HepG2 (cell line): Measurements from ENCODE around the gene ZXDC.

Experiments used
- MZF1 ChIP-seq: sonication (generic); formaldehyde crosslinking; IDR thresholded peaks from 2 replicates; pipeline ENCODE4 v1.8.1; 2023; ENCODE audit warnings: mild to moderate bottlenecking, missing genetic modification reagents, borderline replicate concordance
- TF ChIP-seq, protein P1 (sequence below): sonication (generic); formaldehyde crosslinking; IDR thresholded peaks from 2 replicates; pipeline ENCODE4 v1.5.0; 2020; ENCODE audit warnings: mild to moderate bottlenecking, missing genetic modification reagents, moderate library complexity
- TF ChIP-seq, protein P2 (sequence below): sonication (generic); formaldehyde crosslinking; IDR thresholded peaks from 2 replicates; pipeline ENCODE4 v1.4.0; 2020; ENCODE audit warnings: missing genetic modification reagents
- TF ChIP-seq, protein P3 (sequence below): sonication (generic); formaldehyde crosslinking; IDR thresholded peaks from 2 replicates; pipeline ENCODE4 v1.4.0; 2020; ENCODE audit warnings: missing genetic modification reagents, borderline replicate concordance

DNA sequence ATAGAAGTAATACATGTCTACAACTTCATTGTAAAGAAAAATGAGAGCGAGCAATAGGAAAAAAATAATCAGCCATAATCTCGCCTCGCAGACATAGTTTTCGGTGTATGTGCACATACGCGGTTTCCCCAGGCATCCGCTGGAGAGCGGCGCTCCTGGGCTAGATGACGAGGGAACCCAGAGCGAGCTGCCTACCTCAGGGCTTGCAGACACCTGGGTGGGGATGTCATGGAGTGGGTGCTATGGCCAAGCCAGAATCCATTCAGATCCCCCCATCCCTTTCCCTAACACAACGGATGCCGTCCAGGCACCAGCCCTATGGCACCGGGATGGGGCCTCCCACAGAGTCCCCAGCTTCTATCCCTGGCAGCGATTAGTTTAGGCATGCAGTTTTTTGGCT is 85.5 kb downstream of the ZXDC start:
- TF ChIP-seq, protein P1, sequence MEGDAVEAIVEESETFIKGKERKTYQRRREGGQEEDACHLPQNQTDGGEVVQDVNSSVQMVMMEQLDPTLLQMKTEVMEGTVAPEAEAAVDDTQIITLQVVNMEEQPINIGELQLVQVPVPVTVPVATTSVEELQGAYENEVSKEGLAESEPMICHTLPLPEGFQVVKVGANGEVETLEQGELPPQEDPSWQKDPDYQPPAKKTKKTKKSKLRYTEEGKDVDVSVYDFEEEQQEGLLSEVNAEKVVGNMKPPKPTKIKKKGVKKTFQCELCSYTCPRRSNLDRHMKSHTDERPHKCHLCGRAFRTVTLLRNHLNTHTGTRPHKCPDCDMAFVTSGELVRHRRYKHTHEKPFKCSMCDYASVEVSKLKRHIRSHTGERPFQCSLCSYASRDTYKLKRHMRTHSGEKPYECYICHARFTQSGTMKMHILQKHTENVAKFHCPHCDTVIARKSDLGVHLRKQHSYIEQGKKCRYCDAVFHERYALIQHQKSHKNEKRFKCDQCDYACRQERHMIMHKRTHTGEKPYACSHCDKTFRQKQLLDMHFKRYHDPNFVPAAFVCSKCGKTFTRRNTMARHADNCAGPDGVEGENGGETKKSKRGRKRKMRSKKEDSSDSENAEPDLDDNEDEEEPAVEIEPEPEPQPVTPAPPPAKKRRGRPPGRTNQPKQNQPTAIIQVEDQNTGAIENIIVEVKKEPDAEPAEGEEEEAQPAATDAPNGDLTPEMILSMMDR (CRISPR knock-in tag), result no peak
- TF ChIP-seq, protein P2, sequence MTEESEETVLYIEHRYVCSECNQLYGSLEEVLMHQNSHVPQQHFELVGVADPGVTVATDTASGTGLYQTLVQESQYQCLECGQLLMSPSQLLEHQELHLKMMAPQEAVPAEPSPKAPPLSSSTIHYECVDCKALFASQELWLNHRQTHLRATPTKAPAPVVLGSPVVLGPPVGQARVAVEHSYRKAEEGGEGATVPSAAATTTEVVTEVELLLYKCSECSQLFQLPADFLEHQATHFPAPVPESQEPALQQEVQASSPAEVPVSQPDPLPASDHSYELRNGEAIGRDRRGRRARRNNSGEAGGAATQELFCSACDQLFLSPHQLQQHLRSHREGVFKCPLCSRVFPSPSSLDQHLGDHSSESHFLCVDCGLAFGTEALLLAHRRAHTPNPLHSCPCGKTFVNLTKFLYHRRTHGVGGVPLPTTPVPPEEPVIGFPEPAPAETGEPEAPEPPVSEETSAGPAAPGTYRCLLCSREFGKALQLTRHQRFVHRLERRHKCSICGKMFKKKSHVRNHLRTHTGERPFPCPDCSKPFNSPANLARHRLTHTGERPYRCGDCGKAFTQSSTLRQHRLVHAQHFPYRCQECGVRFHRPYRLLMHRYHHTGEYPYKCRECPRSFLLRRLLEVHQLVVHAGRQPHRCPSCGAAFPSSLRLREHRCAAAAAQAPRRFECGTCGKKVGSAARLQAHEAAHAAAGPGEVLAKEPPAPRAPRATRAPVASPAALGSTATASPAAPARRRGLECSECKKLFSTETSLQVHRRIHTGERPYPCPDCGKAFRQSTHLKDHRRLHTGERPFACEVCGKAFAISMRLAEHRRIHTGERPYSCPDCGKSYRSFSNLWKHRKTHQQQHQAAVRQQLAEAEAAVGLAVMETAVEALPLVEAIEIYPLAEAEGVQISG (CRISPR knock-in tag), result no peak
- TF ChIP-seq, protein P3, sequence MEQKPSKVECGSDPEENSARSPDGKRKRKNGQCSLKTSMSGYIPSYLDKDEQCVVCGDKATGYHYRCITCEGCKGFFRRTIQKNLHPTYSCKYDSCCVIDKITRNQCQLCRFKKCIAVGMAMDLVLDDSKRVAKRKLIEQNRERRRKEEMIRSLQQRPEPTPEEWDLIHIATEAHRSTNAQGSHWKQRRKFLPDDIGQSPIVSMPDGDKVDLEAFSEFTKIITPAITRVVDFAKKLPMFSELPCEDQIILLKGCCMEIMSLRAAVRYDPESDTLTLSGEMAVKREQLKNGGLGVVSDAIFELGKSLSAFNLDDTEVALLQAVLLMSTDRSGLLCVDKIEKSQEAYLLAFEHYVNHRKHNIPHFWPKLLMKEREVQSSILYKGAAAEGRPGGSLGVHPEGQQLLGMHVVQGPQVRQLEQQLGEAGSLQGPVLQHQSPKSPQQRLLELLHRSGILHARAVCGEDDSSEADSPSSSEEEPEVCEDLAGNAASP (CRISPR knock-in tag), result no peak
- no peak for TF ChIP-seq MZF1 (CRISPR knock-in tag)
